Esophagus (tissue), 2 donors: Measurements from ENCODE around the gene BAK1. TPM values are rescaled to one million over a fixed set of nuclear protein-coding genes. Genes with fewer than 3 reads are reported as not detected.

Experiments used
- H3K27ac ChIP-seq, 2 donors: one replicate each; pipeline ENCODE4 v1.5.1; 2013; ENCODE audit warnings: low read depth in 2 of 2, mild to moderate bottlenecking in 2 of 2, inconsistent platforms in 1 of 2, low read length in 1 of 2, moderate library complexity in 1 of 2
- H3K27me3 ChIP-seq, 2 donors: one replicate each; pipeline ENCODE4 v1.6.1; 2013; ENCODE audit warnings: low read length in 2 of 2, control low read depth in 1 of 2, mild to moderate bottlenecking in 1 of 2; ENCODE audit not compliant: insufficient read depth in 2 of 2, control insufficient read depth in 1 of 2
- H3K36me3 ChIP-seq, 2 donors: one replicate each; pipeline ENCODE4 v1.6.1; 2013; ENCODE audit warnings: low read length in 1 of 2; ENCODE audit not compliant: control insufficient read depth in 2 of 2, insufficient read depth in 2 of 2
- H3K4me1 ChIP-seq, 2 donors: one replicate each; pipeline ENCODE4 v1.6.1; 2013; ENCODE audit warnings: low read length in 1 of 2; ENCODE audit not compliant: control insufficient read depth in 2 of 2, insufficient read depth in 2 of 2
- H3K4me3 ChIP-seq, 2 donors: one replicate each; pipeline ENCODE4 v1.5.1; 2013; ENCODE audit warnings: low read length in 2 of 2, mild to moderate bottlenecking in 2 of 2, low read depth in 1 of 2, moderate library complexity in 1 of 2
- H3K9me3 ChIP-seq, 2 donors: one replicate each; pipeline ENCODE4 v1.6.1; 2013; ENCODE audit warnings: mild to moderate bottlenecking in 2 of 2, low read depth in 1 of 2, low read length in 1 of 2, moderate library complexity in 1 of 2; ENCODE audit not compliant: control insufficient read depth in 2 of 2, insufficient read depth in 1 of 2
- WGBS, 2 donors: extraction: QIAGEN DNeasy Blood & Tissue Kit; methylation state at CpG; one replicate each; pipeline ENCODE4 v1.1.7; 2013; 5-methylcytosine and 5-hydroxymethylcytosine counted together
- polyA plus RNA-seq, 2 donors: library from polyadenylated mRNA; stranded (reverse); fragments of 200-250 nt; gene quantifications; one replicate each; pipeline ENCODE4 v1.2.3, GENCODE V29; 2013
- donor health status: healthy with polysubstance abuse.
- donor health status: Bipolar disorder and iron deficiency.

Gene BAK1
- polyA plus RNA-seq, 2 donors, result 20.4 to 22.6 TPM

GRCh38 chr6:33620158-33620855, 40.2 kb upstream of the BAK1 start:
- WGBS, 2 donors, result 0 to 1% methylated on average over 29 of the region's 29 CpGs
- H3K4me3 ChIP-seq, result peak overlapping the region; percentile 76 to 89
- no peaks in the 10 kb centered on the region for H3K27me3 ChIP-seq
- H3K27ac ChIP-seq, result peak overlapping the region; percentile 81 to 84
- no peaks in the 10 kb centered on the region for H3K36me3 ChIP-seq
- no peaks in the 10 kb centered on the region for H3K9me3 ChIP-seq
- H3K4me1 ChIP-seq, result peaks cover 6 to 8% of the 10 kb centered on the region in 2 donors

DNA sequence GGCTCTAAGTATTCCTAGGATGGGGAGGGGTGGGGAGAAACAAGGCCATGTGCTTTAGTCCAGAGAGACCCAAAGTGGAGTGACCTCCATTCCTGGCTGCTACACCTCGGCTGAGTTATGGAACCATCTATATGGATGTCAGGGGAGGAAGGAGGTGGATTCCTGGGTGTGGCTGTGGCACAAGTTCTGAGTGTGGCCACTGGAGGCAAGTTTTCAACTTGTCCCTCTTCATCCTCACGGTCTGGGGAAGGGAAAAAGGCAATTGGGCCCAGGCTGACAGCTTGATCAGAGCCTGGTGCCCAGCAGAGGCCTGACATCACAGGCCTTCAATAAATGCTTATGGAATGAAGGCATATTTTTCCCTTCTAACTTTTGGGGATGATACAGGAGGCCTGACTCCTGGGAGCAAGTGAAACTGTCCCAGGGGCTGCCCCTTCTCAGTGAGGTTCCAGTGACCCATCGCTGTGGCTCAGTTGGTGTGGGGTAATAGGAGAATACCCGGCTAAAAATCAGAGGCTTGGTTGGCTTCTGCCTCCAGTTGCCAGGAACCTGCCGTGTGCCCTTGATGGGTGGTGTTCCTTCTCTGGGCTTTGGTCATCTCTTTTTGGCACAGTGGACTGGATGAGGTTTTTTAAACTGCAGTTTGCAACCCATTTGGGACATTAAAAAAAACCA, 39.2 kb upstream of the BAK1 start:
- WGBS, 2 donors, result 49 to 56% methylated on average over 5 of the region's 5 CpGs
- Histone ChIP-seq H3K27ac (peak overlapping the region in 1 of 2 donors; percentile 40), H3K9me3 (no peaks in the 10 kb centered on the region), H3K4me3 (no peak overlapping the region), H3K36me3 (no peaks in the 10 kb centered on the region), H3K27me3 (no peaks in the 10 kb centered on the region), H3K4me1 (peaks cover 6 to 8% of the 10 kb centered on the region in 2 donors)

- Histone ChIP-seq H3K9me3 (peaks cover 0 to 3% of the 10 kb centered on the region in 2 donors), H3K4me3 (no peak overlapping the region), H3K27me3 (no peaks in the 10 kb centered on the region), H3K4me1 (peaks cover 2 to 3% of the 10 kb centered on the region in 2 donors), H3K36me3 (no peaks in the 10 kb centered on the region), H3K27ac (no peak overlapping the region)
- WGBS, 2 donors, result 67 to 93% methylated on average over 2 to 4 of the region's 4 CpGs
Measured at GRCh38 chr6:33616913-33617312, 36.8 kb upstream of the BAK1 start.

- no peak overlapping the region for H3K4me3 ChIP-seq
- H3K27me3 ChIP-seq, result no peaks in the 10 kb centered on the region
- no peaks in the 10 kb centered on the region for H3K36me3 ChIP-seq
- H3K4me1 ChIP-seq, result peaks cover 3 to 7% of the 10 kb centered on the region in 2 donors
- H3K27ac ChIP-seq, result no peak overlapping the region
- H3K9me3 ChIP-seq, result peaks cover 0 to 3% of the 10 kb centered on the region in 2 donors
- 80 to 100% methylated on average over 2 of the region's 2 CpGs for WGBS, 2 donors
Measured at GRCh38 chr6:33616113-33616512, 36.0 kb upstream of the BAK1 start.

DNA sequence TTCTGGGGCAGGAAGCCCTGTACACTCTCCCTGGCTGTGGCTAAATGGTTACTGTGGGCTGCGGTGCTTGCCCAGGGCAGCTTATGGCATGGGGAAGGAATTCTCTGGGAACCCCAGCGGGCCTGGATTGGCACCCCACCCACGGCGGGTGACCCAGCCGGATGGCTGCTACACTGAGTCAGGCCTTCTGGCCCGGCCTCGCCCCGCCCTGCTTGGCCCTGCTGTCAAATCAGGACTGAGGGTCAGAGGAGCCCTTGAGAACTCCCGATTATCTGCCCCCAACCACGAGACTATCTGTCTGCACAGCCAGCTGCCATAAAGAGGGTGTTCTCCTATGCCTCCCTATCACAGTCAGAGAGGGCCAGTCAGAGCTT, 33.7 kb upstream of the BAK1 start:
- Histone ChIP-seq H3K9me3 (peaks cover 0 to 3% of the 10 kb centered on the region in 2 donors), H3K36me3 (no peaks in the 10 kb centered on the region), H3K27me3 (no peaks in the 10 kb centered on the region), H3K4me3 (no peak overlapping the region), H3K4me1 (peaks cover 6 to 12% of the 10 kb centered on the region in 2 donors), H3K27ac (peak overlapping the region in 1 of 2 donors; percentile 49)
- 56 to 59% methylated on average over 10 of the region's 10 CpGs for WGBS, 2 donors

DNA sequence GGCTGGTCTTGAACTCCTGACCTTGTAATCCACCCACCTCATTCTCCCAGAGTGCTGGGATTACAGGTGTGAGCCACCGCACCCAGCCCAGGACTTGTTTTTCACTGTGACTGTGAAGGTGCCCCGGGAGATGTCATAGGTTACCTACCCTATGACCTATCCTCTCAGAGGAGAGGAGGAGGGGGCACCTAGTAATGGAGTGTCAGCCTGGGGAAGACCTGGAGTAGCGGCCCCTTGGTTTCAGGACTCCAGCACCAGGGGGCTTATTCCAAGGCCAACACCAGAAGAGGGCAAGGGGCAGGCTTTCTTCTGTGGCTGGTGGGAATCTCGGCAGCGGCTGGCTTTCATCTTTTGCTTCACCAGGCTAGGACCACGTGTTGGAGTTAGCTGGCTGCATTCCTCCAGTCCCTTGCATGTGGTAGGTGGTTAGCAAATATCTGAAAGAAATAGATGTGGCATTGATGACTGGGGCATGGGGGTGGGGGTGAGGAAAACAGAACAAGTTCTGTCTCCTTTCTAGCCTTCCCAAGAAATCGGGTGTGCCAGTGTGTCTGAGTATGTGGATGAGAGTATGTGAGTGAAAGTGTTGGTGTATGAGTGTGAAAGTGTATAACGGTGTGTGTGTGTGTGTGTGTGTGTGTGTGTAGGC, 33.2 kb upstream of the BAK1 start:
- Histone ChIP-seq H3K27ac (peak overlapping the region in 1 of 2 donors; percentile 49), H3K9me3 (peaks cover 0 to 3% of the 10 kb centered on the region in 2 donors), H3K27me3 (no peaks in the 10 kb centered on the region), H3K36me3 (no peaks in the 10 kb centered on the region), H3K4me3 (no peak overlapping the region), H3K4me1 (peaks cover 8 to 12% of the 10 kb centered on the region in 2 donors)
- 74 to 76% methylated on average over 8 of the region's 8 CpGs for WGBS, 2 donors

- H3K9me3 ChIP-seq, result peaks cover 0 to 3% of the 10 kb centered on the region in 2 donors
- H3K36me3 ChIP-seq, result no peaks in the 10 kb centered on the region
- no peaks in the 10 kb centered on the region for H3K27me3 ChIP-seq
- H3K4me1 ChIP-seq, result peaks cover 13 to 14% of the 10 kb centered on the region in 2 donors
- H3K4me3 ChIP-seq, result no peak overlapping the region
- WGBS, 2 donors, result 63% methylated on average over 22 of the region's 22 CpGs
- peak overlapping the region in 1 of 2 donors; percentile 1 for H3K27ac ChIP-seq
Measured at GRCh38 chr6:33610779-33611732, 31.0 kb upstream of the BAK1 start.

GRCh38 chr6:33610067-33610466, 30.0 kb upstream of the BAK1 start:
- peaks cover 0 to 3% of the 10 kb centered on the region in 2 donors for H3K9me3 ChIP-seq
- H3K27ac ChIP-seq, result peak overlapping the region in 1 of 2 donors; percentile 17
- 70 to 73% methylated on average over 4 of the region's 4 CpGs for WGBS, 2 donors
- no peaks in the 10 kb centered on the region for H3K27me3 ChIP-seq
- no peak overlapping the region for H3K4me3 ChIP-seq
- H3K36me3 ChIP-seq, result no peaks in the 10 kb centered on the region
- H3K4me1 ChIP-seq, result peaks cover 13 to 14% of the 10 kb centered on the region in 2 donors

GRCh38 chr6:33609528-33609927, 29.5 kb upstream of the BAK1 start:
- Histone ChIP-seq H3K4me3 (no peak overlapping the region), H3K36me3 (no peaks in the 10 kb centered on the region), H3K27me3 (no peaks in the 10 kb centered on the region), H3K27ac (peak overlapping the region in 1 of 2 donors; percentile 17), H3K4me1 (peaks cover 13 to 14% of the 10 kb centered on the region in 2 donors), H3K9me3 (peaks cover 0 to 3% of the 10 kb centered on the region in 2 donors)
- 49 to 50% methylated on average over 6 of the region's 6 CpGs for WGBS, 2 donors
